ENCODE results near the gene FBXL15. TPM values are rescaled to one million over a fixed set of nuclear protein-coding genes. Genes with fewer than 3 reads are reported as not detected.

FBXL15 gene
- total and polyA plus RNA-seq, 2 of the 4 experiments (the other 2 are of a cell fraction), result 3.0 to 8.4 TPM

DNA sequence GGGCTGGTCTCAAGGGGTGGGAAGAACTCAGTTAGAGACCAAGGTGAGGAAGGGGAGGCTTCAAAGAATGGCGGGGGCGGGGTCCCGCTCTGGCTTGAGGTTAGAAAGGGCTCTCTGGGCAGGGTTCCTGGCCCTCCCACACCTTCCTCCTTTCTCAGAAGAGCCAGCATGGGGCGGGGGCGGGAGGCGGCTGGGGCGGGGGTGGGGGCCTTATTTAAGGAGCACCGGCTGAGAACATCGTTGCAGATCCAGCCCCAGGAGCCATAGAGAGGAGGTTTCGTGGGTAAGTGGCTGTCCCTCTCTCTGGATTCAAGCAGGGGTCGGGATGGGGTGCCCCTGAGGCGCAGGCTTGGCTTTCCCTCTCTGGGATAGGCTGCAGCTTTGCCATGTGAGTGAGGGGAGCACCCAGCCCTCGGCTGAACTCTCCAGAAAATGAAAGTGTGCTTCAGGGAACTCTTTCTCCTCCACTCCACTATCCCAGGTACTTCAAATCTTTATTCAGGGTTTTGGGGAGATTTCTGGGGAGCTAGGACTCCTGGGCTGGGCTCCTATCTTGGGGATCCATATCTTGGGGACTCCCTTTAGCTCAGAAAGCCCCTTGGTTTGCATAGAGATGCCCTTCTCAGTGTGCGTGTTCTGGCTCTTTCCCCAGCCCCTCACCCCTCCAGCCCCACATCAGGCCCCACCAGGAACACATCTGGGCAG lies 15.0 kb downstream of the FBXL15 start:
- Histone ChIP-seq H2AFZ (replicated peaks; ENCODE audit: low read length, poor library complexity) (peak overlapping the region; percentile 85), H4K91ac (ENCODE audit: insufficient read depth, low read depth, low read length) (no peak overlapping the region), H3K4me2 (ENCODE audit: low read depth, low read length) (peak overlapping the region; percentile 66), H2AK9ac (replicated peaks; ENCODE audit: low read depth, low read length, poor library complexity) (no peak overlapping the region), H2BK15ac (ENCODE audit: low read depth, low read length) (no peak overlapping the region; the same call in 2 of the 3 replicates), H3K79me1 (ENCODE audit: low read depth in 1 of 2, low read length in 2 of 2) (peaks cover 6 to 14% of the 10 kb centered on the region in 2 experiments; a peak in 3 of 4 replicates), H3K14ac (replicated peaks; ENCODE audit: low read depth, low read length) (no peak overlapping the region), H3K4ac (ENCODE audit: low read depth, low read length) (no peak overlapping the region; the same call in 1 of the 2 replicates), H3K36me3 (ENCODE audit: control insufficient read depth, insufficient read depth, low read length) (no peaks in the 10 kb centered on the region), H3K4me1 (ENCODE audit: control insufficient read depth, insufficient read depth, low read length) (peaks cover 13% of the 10 kb centered on the region), H4K8ac (ENCODE audit: low read depth in 2 of 2, low read length in 2 of 2) (peak overlapping the region; percentile 34 to 94; a peak in 3 of 4 replicates), H2BK120ac (ENCODE audit: low read depth, low read length) (no peak overlapping the region), H2AK5ac (ENCODE audit: low read depth, low read length) (no peak overlapping the region), H3K23ac (ENCODE audit: low read depth, low read length) (no peak overlapping the region), H3K27ac (ENCODE audit: insufficient read depth, low read length) (no peak overlapping the region), H3K4me3 (ENCODE audit: insufficient read depth, low read depth, low read length) (peak overlapping the region; percentile 7; the same call in 1 of the 2 replicates), H3K9me1 (ENCODE audit: insufficient read depth, low read length) (peaks cover 5% of the 10 kb centered on the region; the same call in 1 of the 2 replicates), H3K56ac (ENCODE audit: extremely low read depth, insufficient read depth, low read length) (no peak overlapping the region), H3K27me3 (ENCODE audit: control insufficient read depth, insufficient read depth, low read length) (no peaks in the 10 kb centered on the region), H4K5ac (ENCODE audit: low read depth, low read length) (peak overlapping the region; percentile 87), H2BK20ac (ENCODE audit: low read depth, low read length) (no peak overlapping the region), H3K18ac (ENCODE audit: low read depth, low read length) (no peak overlapping the region), H3K9me3 (ENCODE audit: control insufficient read depth, insufficient read depth, low read length) (no peaks in the 10 kb centered on the region), H3K9ac (ENCODE audit: low read depth, low read length) (peak overlapping the region; percentile 48), H4K20me1 (ENCODE audit: insufficient read depth, low read length) (no peaks in the 10 kb centered on the region), H2BK5ac (ENCODE audit: low read depth, low read length, poor library complexity, severe bottlenecking) (no peak overlapping the region)
- POLR2A ChIA-PET (ENCODE audit: unreplicated experiment), result interaction anchor here (0.6 kb wide), 1 partner anchor 17 kb away, joined by 5 read pairs; no protein-coding TSS in a partner anchor
- DNase-seq, result no peak
- intact Hi-C loops (cut with micrococcal nuclease), result no loop called here
- in situ Hi-C loops (cut with MboI; ENCODE audit: low sequenced_read_pairs), result no loop called here
- WGBS, 2 experiments (ENCODE audit: extremely low coverage in 2 of 2, insufficient read length in 1 of 2), result no CpG with 5 or more reads among the region's 14 CpGs
- no peak for ATAC-seq (ENCODE audit: low read depth)
- CTCF ChIA-PET, result no interaction called here
- no peak for TF ChIP-seq BHLHE40 (IDR thresholded peaks at IDR 0.05; ENCODE audit: low read depth, low read length)
- TF ChIP-seq RFX5 (IDR thresholded peaks at IDR 0.05; ENCODE audit: low read depth, low read length), result no peak
- no peak for TF ChIP-seq RAD21 (IDR thresholded peaks at IDR 0.05; ENCODE audit: low read length)
- TF ChIP-seq, protein P1, sequence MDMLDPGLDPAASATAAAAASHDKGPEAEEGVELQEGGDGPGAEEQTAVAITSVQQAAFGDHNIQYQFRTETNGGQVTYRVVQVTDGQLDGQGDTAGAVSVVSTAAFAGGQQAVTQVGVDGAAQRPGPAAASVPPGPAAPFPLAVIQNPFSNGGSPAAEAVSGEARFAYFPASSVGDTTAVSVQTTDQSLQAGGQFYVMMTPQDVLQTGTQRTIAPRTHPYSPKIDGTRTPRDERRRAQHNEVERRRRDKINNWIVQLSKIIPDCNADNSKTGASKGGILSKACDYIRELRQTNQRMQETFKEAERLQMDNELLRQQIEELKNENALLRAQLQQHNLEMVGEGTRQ (IDR thresholded peaks at IDR 0.05; ENCODE audit: low read depth, low read length), result 0 out of 2 replicates have a peak, but pooled peaks have one; percentile 21
- TF ChIP-seq CEBPB (IDR thresholded peaks at IDR 0.05; ENCODE audit: low read depth, low read length), result no peak
- no peak for TF ChIP-seq RCOR1 (IDR thresholded peaks at IDR 0.05; ENCODE audit: insufficient replicate concordance, low read length)
- TF ChIP-seq, protein P2, sequence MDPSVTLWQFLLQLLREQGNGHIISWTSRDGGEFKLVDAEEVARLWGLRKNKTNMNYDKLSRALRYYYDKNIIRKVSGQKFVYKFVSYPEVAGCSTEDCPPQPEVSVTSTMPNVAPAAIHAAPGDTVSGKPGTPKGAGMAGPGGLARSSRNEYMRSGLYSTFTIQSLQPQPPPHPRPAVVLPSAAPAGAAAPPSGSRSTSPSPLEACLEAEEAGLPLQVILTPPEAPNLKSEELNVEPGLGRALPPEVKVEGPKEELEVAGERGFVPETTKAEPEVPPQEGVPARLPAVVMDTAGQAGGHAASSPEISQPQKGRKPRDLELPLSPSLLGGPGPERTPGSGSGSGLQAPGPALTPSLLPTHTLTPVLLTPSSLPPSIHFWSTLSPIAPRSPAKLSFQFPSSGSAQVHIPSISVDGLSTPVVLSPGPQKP (IDR thresholded peaks at IDR 0.05; ENCODE audit: borderline replicate concordance, low read depth, low read length), result no peak
- dilution Hi-C loops (cut with HindIII; ENCODE audit: low sequenced_read_pairs, unreplicated experiment), result no loop called here
- BruUV-seq (replicated peaks), result no TSS peak
